ENCODE results near the gene FOXP1.

DNA sequence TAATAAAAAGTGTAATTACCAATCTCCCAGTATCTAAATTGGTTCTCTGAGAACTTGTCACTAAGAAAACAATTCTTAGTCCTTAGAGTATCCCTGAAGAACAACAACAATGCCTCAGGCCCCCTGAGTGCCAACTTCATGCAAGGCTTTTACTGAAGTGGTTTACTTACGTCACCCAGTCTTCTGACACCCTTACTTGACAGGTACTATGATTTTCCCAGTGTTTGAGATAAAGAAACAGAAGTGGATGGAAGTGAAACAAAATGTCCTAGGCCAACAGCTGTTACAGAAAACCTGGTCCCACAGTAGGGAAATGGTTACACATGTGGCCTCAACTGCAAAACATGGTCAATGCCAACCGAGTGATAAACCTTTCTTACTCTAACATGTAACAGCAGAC lies 331.1 kb downstream of the FOXP1 start:
- TF ChIP-seq, protein P1, sequence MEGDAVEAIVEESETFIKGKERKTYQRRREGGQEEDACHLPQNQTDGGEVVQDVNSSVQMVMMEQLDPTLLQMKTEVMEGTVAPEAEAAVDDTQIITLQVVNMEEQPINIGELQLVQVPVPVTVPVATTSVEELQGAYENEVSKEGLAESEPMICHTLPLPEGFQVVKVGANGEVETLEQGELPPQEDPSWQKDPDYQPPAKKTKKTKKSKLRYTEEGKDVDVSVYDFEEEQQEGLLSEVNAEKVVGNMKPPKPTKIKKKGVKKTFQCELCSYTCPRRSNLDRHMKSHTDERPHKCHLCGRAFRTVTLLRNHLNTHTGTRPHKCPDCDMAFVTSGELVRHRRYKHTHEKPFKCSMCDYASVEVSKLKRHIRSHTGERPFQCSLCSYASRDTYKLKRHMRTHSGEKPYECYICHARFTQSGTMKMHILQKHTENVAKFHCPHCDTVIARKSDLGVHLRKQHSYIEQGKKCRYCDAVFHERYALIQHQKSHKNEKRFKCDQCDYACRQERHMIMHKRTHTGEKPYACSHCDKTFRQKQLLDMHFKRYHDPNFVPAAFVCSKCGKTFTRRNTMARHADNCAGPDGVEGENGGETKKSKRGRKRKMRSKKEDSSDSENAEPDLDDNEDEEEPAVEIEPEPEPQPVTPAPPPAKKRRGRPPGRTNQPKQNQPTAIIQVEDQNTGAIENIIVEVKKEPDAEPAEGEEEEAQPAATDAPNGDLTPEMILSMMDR (IDR thresholded peaks at IDR 0.05; ENCODE audit: poor library complexity, severe bottlenecking): no peak
- no peak for TF ChIP-seq SMC3 (conservative IDR thresholded peaks at IDR 0.05; ENCODE audit: poor library complexity)
- no peak for TF ChIP-seq EP300 (conservative IDR thresholded peaks at IDR 0.05; ENCODE audit: poor library complexity, severe bottlenecking)
- TF ChIP-seq POLR2AphosphoS5 (IDR thresholded peaks at IDR 0.05): no peak
- no peak for TF ChIP-seq EZH2 (IDR thresholded peaks at IDR 0.05; ENCODE audit: borderline replicate concordance, insufficient read depth, low read length, poor library complexity, severe bottlenecking)
- no peak for TF ChIP-seq MXI1 (conservative IDR thresholded peaks at IDR 0.05; ENCODE audit: poor library complexity, severe bottlenecking)
